H1 (cell line): Measurements from ENCODE around the gene FOXS1. TPM values are rescaled to one million over a fixed set of nuclear protein-coding genes. Genes with fewer than 3 reads are reported as not detected.

Experiments
- CTCF ChIA-PET: fragments of 300-600 bp; sonication (Branson Sonifier 250); formaldehyde crosslinking; loops from one replicate; lab custom pipeline; 2021; ENCODE audit not compliant: partially characterized antibody; lab: Charles Lee
- POLR2A ChIA-PET: fragments of 300-600 bp; sonication (Branson Sonifier 250); formaldehyde crosslinking; loops from one replicate; lab custom pipeline; 2021; ENCODE audit warnings: inconsistent platforms; ENCODE audit not compliant: partially characterized antibody; lab: Charles Lee
- DNase-seq, 2 experiments: peaks; one replicate each; pipeline versions ENCODE4 v3.0.0 to v3.0.0-alpha.2; 2010 to 2022; ENCODE audit warnings: low spot score in 2 of 2, low read depth in 1 of 2, mixed read lengths in 1 of 2
- FAIRE-seq: peaks from 2 replicates; lab custom pipeline; 2011; peaks lifted over from hg19 to GRCh38; lab: Jason Lieb, UNC
- H2AFZ ChIP-seq: 2 replicates; pipeline ENCODE4 v1.8.1; 2012; ENCODE audit warnings: low read length, inconsistent platforms
- H2AK5ac ChIP-seq: 2 replicates; pipeline ENCODE4 v1.6.1; 2013; ENCODE audit warnings: low read depth, low read length
- H2BK120ac ChIP-seq: replicated peaks from 2 replicates; pipeline ENCODE3; 2013; ENCODE audit warnings: low read depth, low read length, inconsistent platforms
- H2BK12ac ChIP-seq: 2 replicates; pipeline ENCODE4 v1.6.1; 2013; ENCODE audit warnings: low read depth, low read length
- H2BK15ac ChIP-seq: 2 replicates; pipeline ENCODE4 v1.6.1; 2013; ENCODE audit warnings: low read length
- H2BK20ac ChIP-seq: 2 replicates; pipeline ENCODE4 v1.6.1; 2013; ENCODE audit warnings: low read length
- H2BK5ac ChIP-seq: 2 replicates; pipeline ENCODE4 v1.6.1; 2013; ENCODE audit warnings: low read depth, low read length
- H3K14ac ChIP-seq: 2 replicates; pipeline ENCODE4 v1.6.1; 2013; ENCODE audit warnings: inconsistent platforms; ENCODE audit not compliant: insufficient read length
- H3K18ac ChIP-seq: 2 replicates; pipeline ENCODE4 v1.6.1; 2013; ENCODE audit warnings: low read length; ENCODE audit errors: extremely low read depth
- H3K23ac ChIP-seq: 2 replicates; pipeline ENCODE4 v1.6.1; 2013; ENCODE audit warnings: inconsistent platforms; ENCODE audit not compliant: insufficient read length
- H3K23me2 ChIP-seq: 2 replicates; pipeline ENCODE4 v1.6.1; 2013; ENCODE audit warnings: low read depth, low read length
- H3K27ac ChIP-seq: 2 replicates; pipeline ENCODE4 v1.6.1; 2011; ENCODE audit warnings: low read depth, low read length, inconsistent platforms
- H3K27me3 ChIP-seq, 4 experiments: replicated peaks in 1 of 4; 1 replicate in 1 of 4; 2 replicates in 3 of 4; pipeline versions ENCODE4 v1.6.1 to v1.8.1; 2011 to 2013; ENCODE audit warnings: low read length in 3 of 4, mild to moderate bottlenecking in 3 of 4, inconsistent platforms in 2 of 4, mixed read lengths in 2 of 4, moderate library complexity in 1 of 4; ENCODE audit not compliant: control insufficient read depth in 3 of 4, insufficient read depth in 3 of 4; ENCODE audit errors: extremely low read depth in 1 of 4
- H3K36me3 ChIP-seq, 4 experiments: 2 replicates each; pipeline versions ENCODE4 v1.6.1 to v1.8.1; 2011 to 2013; ENCODE audit warnings: mild to moderate bottlenecking in 4 of 4, low read length in 3 of 4, moderate library complexity in 2 of 4, control low read depth in 1 of 4, inconsistent platforms in 1 of 4; ENCODE audit not compliant: insufficient read depth in 4 of 4, control insufficient read depth in 2 of 4
- H3K4ac ChIP-seq: replicated peaks from 2 replicates; pipeline ENCODE3; 2013; ENCODE audit warnings: low read length, low read depth, mixed read lengths, inconsistent platforms; ENCODE audit not compliant: insufficient read length
- H3K4me1 ChIP-seq, 4 experiments: replicated peaks in 1 of 4; 1 replicate in 1 of 4; 2 replicates in 3 of 4; pipeline versions ENCODE4 v1.6.1 to v1.8.1; 2011 to 2013; ENCODE audit warnings: low read length in 3 of 4, inconsistent platforms in 2 of 4, mixed read lengths in 1 of 4; ENCODE audit not compliant: insufficient read depth in 4 of 4, control insufficient read depth in 3 of 4
- H3K4me2 ChIP-seq, 2 experiments: 2 replicates each; pipeline versions ENCODE4 v1.6.1 to v1.8.1; 2011 to 2013; ENCODE audit warnings: low read depth in 2 of 2, low read length in 2 of 2, control low read depth in 1 of 2, inconsistent platforms in 1 of 2, mild to moderate bottlenecking in 1 of 2; ENCODE audit not compliant: insufficient read depth in 1 of 2
- H3K4me3 ChIP-seq, 4 experiments: fragments of 200-600, 300-600 bp in 1 of 4; sonication (generic), shearing (Covaris generic), sonication (Bioruptor Twin) in 1 of 4; 2 replicates each; pipeline versions ENCODE4 v1.5.1 to v1.8.1; 2011 to 2016; ENCODE audit warnings: low read length in 4 of 4, low read depth in 3 of 4, control low read depth in 2 of 4, inconsistent platforms in 2 of 4, mild to moderate bottlenecking in 2 of 4, mixed read lengths in 1 of 4, moderate library complexity in 1 of 4; ENCODE audit not compliant: insufficient read depth in 2 of 4; ENCODE audit errors: extremely low read depth in 1 of 4
- H3K56ac ChIP-seq: replicated peaks from 2 replicates; pipeline ENCODE3; 2013; ENCODE audit warnings: low read depth, mild to moderate bottlenecking, mixed read lengths, low read length, inconsistent platforms; ENCODE audit not compliant: insufficient read length
- H3K79me1 ChIP-seq: 2 replicates; pipeline ENCODE4 v1.6.1; 2013; ENCODE audit warnings: low read depth, low read length, control low read depth
- H3K79me2 ChIP-seq, 2 experiments: 2 replicates each; pipeline versions ENCODE4 v1.6.1 to v1.8.1; 2012 to 2013; ENCODE audit warnings: low read length in 2 of 2, mild to moderate bottlenecking in 2 of 2, inconsistent platforms in 1 of 2; ENCODE audit not compliant: insufficient read depth in 2 of 2, control insufficient read depth in 1 of 2
- H3K9ac ChIP-seq, 4 experiments: replicated peaks in 1 of 4; 1 replicate in 1 of 4; 2 replicates in 3 of 4; pipeline versions ENCODE4 v1.6.1 to v1.8.1; 2011 to 2013; ENCODE audit warnings: low read depth in 3 of 4, low read length in 3 of 4, control low read depth in 2 of 4, mild to moderate bottlenecking in 2 of 4, moderate library complexity in 2 of 4, inconsistent platforms in 1 of 4; ENCODE audit errors: extremely low read depth in 1 of 4
- H3K9me3 ChIP-seq, 2 experiments: 2 replicates each; pipeline versions ENCODE4 v1.6.1 to v1.8.1; 2012 to 2013; ENCODE audit warnings: mild to moderate bottlenecking in 2 of 2, moderate library complexity in 2 of 2, control low read depth in 1 of 2, inconsistent platforms in 1 of 2, low read depth in 1 of 2, low read length in 1 of 2, mixed read lengths in 1 of 2; ENCODE audit not compliant: insufficient read depth in 2 of 2
- H4K20me1 ChIP-seq, 2 experiments: replicated peaks in 1 of 2; 2 replicates each; pipeline versions ENCODE3 to v1.8.1; 2011 to 2013; ENCODE audit warnings: inconsistent platforms in 2 of 2, low read length in 2 of 2, mild to moderate bottlenecking in 1 of 2; ENCODE audit not compliant: insufficient read depth in 2 of 2, control insufficient read depth in 1 of 2
- H4K5ac ChIP-seq: 2 replicates; pipeline ENCODE4 v1.6.1; 2013; ENCODE audit warnings: low read length, low read depth, mixed read lengths, inconsistent platforms; ENCODE audit not compliant: insufficient read length
- H4K8ac ChIP-seq: 2 replicates; pipeline ENCODE4 v1.8.0; 2013; ENCODE audit warnings: mild to moderate bottlenecking, moderate library complexity, low read length, inconsistent platforms; ENCODE audit not compliant: insufficient read depth; ENCODE audit errors: extremely low read depth
- H4K91ac ChIP-seq: replicated peaks from 2 replicates; pipeline ENCODE3; 2013; ENCODE audit warnings: low read length, mixed read lengths, inconsistent platforms; ENCODE audit not compliant: insufficient read length
- SP4 ChIP-seq: IDR thresholded peaks from 2 replicates; pipeline ENCODE4 v1.6.1; 2012; ENCODE audit warnings: low read length, inconsistent platforms
- SRF ChIP-seq: IDR thresholded peaks from 2 replicates; pipeline ENCODE4 v1.6.1; 2011; ENCODE audit warnings: mild to moderate bottlenecking, low read depth, low read length, moderate library complexity
- WGBS, 2 experiments: shearing (Covaris generic) in 1 of 2; methylation state at CpG; one replicate each; pipeline versions ENCODE4 v1.1.6 to v1.1.7; 2013 to 2015; ENCODE audit warnings: low lambda C conversion rate in 2 of 2, mixed read lengths in 2 of 2, inconsistent platforms in 1 of 2, low coverage in 1 of 2, missing lambda C conversion rate in 1 of 2; ENCODE audit not compliant: insufficient replicate concordance in 2 of 2, insufficient coverage in 1 of 2, insufficient read length in 1 of 2; ENCODE audit errors: extremely low coverage in 1 of 2, missing lambda C conversion rate in 1 of 2; 5-methylcytosine and 5-hydroxymethylcytosine counted together
- polyA plus RNA-seq, 7 experiments: library from polyadenylated mRNA; depleted of rRNA in 3 of 7; stranded (reverse) in 5 of 7; unstranded in 2 of 7; fragments of >200 nt in 5 of 7; fragments of 200-250 nt in 2 of 7; gene quantifications; 1 replicate in 5 of 7; 2 replicates in 1 of 7; 4 replicates in 1 of 7; pipeline versions ENCODE4 v1.2.1 to v1.2.3, GENCODE V29; 2011 to 2013; ENCODE audit warnings: missing spikeins in 2 of 7, mixed read lengths in 2 of 7
- total RNA-seq: library from RNA; stranded (reverse); fragmentation: NEBNext Ultra II Directional; extraction: Animal tissue kit (Norgen Biotek cat#: 25700); gene quantifications from 2 replicates; pipeline ENCODE4 v1.2.1, GENCODE V29; 2021

Gene FOXS1
- total and polyA plus RNA-seq, 2 of the 8 experiments (the other 6 are each of a cell fraction or from before 2014, with no cell fraction given) = 0.45 TPM; not detected in 1

DNA sequence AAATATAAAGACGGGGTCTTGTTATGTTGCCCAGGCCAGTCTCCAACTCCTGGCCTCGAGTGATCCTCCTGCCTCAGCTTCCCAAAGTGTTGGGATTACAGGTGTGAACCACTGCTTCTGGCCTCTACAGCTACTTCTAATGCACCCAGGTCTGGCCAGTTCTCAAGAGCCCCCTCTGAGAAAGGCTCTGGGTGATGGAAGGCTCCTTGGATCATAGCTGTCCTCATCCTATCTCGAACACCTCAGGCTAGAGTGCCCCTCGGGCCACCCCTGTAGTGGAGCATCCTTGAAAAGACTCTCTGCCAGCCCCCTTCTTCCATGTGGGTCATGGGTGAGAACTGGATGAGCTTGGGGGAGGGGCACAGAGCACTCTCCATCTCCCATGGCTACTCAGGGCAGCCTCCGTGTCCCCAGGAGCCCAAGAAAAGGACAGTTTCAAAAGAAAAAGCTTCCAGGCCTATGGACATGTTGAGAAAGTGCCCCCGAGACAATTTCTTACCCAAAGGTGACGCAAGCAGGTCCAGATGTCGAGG is 27.0 kb downstream of the FOXS1 start:
- Histone ChIP-seq H3K79me2 (no peaks in the 10 kb centered on the region), H3K14ac (no peak overlapping the region), H2BK15ac (no peak overlapping the region), H2BK20ac (no peak overlapping the region), H3K18ac (no peak overlapping the region), H2AK5ac (no peak overlapping the region), H3K4me3 (no peak overlapping the region), H4K20me1 (no peaks in the 10 kb centered on the region), H3K23me2 (no peaks in the 10 kb centered on the region), H2BK120ac (no peak overlapping the region), H3K4me2 (no peak overlapping the region), H3K27me3 (no peaks in the 10 kb centered on the region), H3K79me1 (no peaks in the 10 kb centered on the region), H4K8ac (no peak overlapping the region), H3K4ac (no peak overlapping the region), H4K91ac (no peak overlapping the region), H3K27ac (no peak overlapping the region), H2AFZ (no peak overlapping the region), H4K5ac (no peak overlapping the region), H3K9me3 (no peaks in the 10 kb centered on the region), H3K4me1 (peaks cover 4 to 16% (median 10%) of the 10 kb centered on the region in 4 experiments; a peak in 6 of 7 replicates), H3K23ac (no peak overlapping the region), H3K36me3 (no peaks in the 10 kb centered on the region), H3K56ac (no peak overlapping the region), H2BK12ac (no peak overlapping the region), H3K9ac (no peak overlapping the region), H2BK5ac (no peak overlapping the region)
- TF ChIP-seq SRF (no peak), SP4 (no peak)
- FAIRE-seq (no peak), DNase-seq (no peak)
- POLR2A ChIA-PET = interaction anchor here (0.6 kb wide), 1 partner anchor 48 kb away, joined by 4 read pairs; no protein-coding TSS in a partner anchor
- 89% methylated on average over 8 of the region's 8 CpGs; no CpG with 5 or more reads in 1 of the 2 experiments for WGBS, 2 experiments
- CTCF ChIA-PET = interaction anchor here (0.8 to 5.5 kb wide), 8 partner anchors 12 to 272 kb away, joined by 3 to 19 read pairs (median 6); partner anchors contain the start of gene PDRG1
